OCI-LY7 (cell line): ENCODE results near the gene SPAG4.

Source experiments
- EZH2phosphoT487 ChIP-seq: fragments of 200-600 bp; sonication (generic); IDR thresholded peaks from 2 replicates; pipeline ENCODE4 v1.6.1; 2018; ENCODE audit warnings: low read depth, borderline replicate concordance, mild to moderate bottlenecking, mixed run types, antibody characterized with exemption, low read length, moderate library complexity, mixed read lengths
- TF ChIP-seq, protein P1 (sequence below): fragments of 200-600 bp; sonication (generic); conservative IDR thresholded peaks from 2 replicates; pipeline ENCODE4 v1.5.1; 2014; ENCODE audit warnings: mild to moderate bottlenecking, antibody characterized with exemption, low read length, moderate library complexity, mixed read lengths

DNA sequence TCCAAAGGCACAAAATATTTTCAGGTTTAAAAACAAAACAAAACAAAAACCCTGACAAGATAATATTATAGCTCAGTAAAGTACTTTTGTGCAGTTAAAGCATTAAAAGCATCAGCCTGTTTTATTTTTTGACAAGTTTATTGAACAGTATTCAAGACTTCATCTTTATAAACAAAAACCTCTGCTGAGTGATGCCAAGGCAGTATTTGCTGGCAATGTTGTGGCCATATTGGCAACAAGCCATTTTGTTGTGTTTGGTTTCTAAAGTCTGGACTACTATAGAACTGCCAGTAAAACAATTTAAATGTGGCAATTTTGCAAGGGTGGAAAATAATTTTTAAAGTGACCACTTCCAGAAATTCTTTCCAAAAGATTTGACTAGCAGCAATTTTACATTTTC lies 33.2 kb downstream of the SPAG4 start:
- TF ChIP-seq, protein P1, sequence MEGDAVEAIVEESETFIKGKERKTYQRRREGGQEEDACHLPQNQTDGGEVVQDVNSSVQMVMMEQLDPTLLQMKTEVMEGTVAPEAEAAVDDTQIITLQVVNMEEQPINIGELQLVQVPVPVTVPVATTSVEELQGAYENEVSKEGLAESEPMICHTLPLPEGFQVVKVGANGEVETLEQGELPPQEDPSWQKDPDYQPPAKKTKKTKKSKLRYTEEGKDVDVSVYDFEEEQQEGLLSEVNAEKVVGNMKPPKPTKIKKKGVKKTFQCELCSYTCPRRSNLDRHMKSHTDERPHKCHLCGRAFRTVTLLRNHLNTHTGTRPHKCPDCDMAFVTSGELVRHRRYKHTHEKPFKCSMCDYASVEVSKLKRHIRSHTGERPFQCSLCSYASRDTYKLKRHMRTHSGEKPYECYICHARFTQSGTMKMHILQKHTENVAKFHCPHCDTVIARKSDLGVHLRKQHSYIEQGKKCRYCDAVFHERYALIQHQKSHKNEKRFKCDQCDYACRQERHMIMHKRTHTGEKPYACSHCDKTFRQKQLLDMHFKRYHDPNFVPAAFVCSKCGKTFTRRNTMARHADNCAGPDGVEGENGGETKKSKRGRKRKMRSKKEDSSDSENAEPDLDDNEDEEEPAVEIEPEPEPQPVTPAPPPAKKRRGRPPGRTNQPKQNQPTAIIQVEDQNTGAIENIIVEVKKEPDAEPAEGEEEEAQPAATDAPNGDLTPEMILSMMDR, result no peak
- TF ChIP-seq EZH2phosphoT487, result no peak
